ENCODE measurements around the gene CBX6. TPM values are rescaled to one million over a fixed set of nuclear protein-coding genes. Genes with fewer than 3 reads are reported as not detected.
A peak's percentile ranks its signal among the peaks of the same experiment; 100 is the strongest.

The CBX6 gene
- total RNA-seq (2011; cell fraction: chromatin; rRNA removed; ENCODE audit: low replicate concordance), result 20.8 and 48.0 TPM in 2 replicates
- 32.9 and 39.0 TPM in 2 replicates for total RNA-seq (2011; cell fraction: nucleolus; rRNA removed)
- total RNA-seq (2011; cell fraction: nucleoplasm; rRNA removed), result 29.8 and 36.5 TPM in 2 replicates
- 14.6 and 18.4 TPM in 2 replicates for total RNA-seq (2014; rRNA removed)
- total RNA-seq (2014; rRNA removed; fragmentation: Illumina TruSeq; extraction: Trizol), result 7.4 and 8.0 TPM in 2 replicates
- 10.7 and 11.2 TPM in 2 replicates for total RNA-seq (2015; rRNA removed; fragmentation: Illumina TruSeq; extraction: Trizol)
- 29.4 and 31.6 TPM in 2 replicates for total RNA-seq (2021)
- 3.3 TPM in 2 replicates for polyA plus RNA-seq (2011; rRNA removed)
- polyA plus RNA-seq (2011; cell fraction: cytosol; rRNA removed), result 2.4 and 7.2 TPM in 2 replicates
- polyA plus RNA-seq (2011; cell fraction: nucleus; rRNA removed), result 12.5 and 31.3 TPM in 2 replicates
- 6.6 and 8.2 TPM in 2 replicates for polyA plus RNA-seq (2012)
- 7.2 and 10.0 TPM in 2 replicates for polyA plus RNA-seq (2014; fragmentation: Illumina TruSeq; extraction: Trizol)
- 1 to 10 TPM in 1 of 2 experiments, under 1 TPM in 1; 0.75 to 1.2 TPM for polyA plus RNA-seq (2014; fragmentation: Nextera tagmentation; extraction: Ambion mirVana)
- 8.0 and 9.0 TPM in 2 replicates for polyA plus RNA-seq (2014; rRNA removed)
- polyA minus RNA-seq (2011; rRNA and poly(A)+ RNA removed), result 6.9 and 8.8 TPM in 2 replicates
- 12.9 and 18.3 TPM in 2 replicates for polyA minus RNA-seq (2011; cell fraction: cytosol; rRNA and poly(A)+ RNA removed)
- 24.7 and 27.6 TPM in 2 replicates for polyA minus RNA-seq (2011; cell fraction: nucleus; rRNA and poly(A)+ RNA removed)
- percentile 83 among the genes with signal in this experiment for Bru-seq, nascent RNA
- BruChase-seq, experiment 1, labeled RNA remaining after a 2-hour chase, result percentile 76 among the genes with signal in this experiment
- percentile 83 among the genes with signal in this experiment for BruChase-seq, experiment 2, labeled RNA remaining after a 6-hour chase
- long read RNA-seq, experiment 1, full-length matches to known transcripts, result 1 of 185 reads
- long read RNA-seq, experiment 1, partial matches to known transcripts, result 0 of 185 reads
- long read RNA-seq, experiment 1, other reads (novel, unspliced or antisense), result 184 of 185 reads
- long read RNA-seq, experiment 2, full-length matches to known transcripts, result 2 of 15 reads
- long read RNA-seq, experiment 2, partial matches to known transcripts, result 2 of 15 reads
- long read RNA-seq, experiment 2, other reads (novel, unspliced or antisense), result 11 of 15 reads
- long read RNA-seq, experiment 3, partial matches to known transcripts, result 0 of 58 reads
- long read RNA-seq, experiment 3, other reads (novel, unspliced or antisense), result 58 of 58 reads

DNA sequence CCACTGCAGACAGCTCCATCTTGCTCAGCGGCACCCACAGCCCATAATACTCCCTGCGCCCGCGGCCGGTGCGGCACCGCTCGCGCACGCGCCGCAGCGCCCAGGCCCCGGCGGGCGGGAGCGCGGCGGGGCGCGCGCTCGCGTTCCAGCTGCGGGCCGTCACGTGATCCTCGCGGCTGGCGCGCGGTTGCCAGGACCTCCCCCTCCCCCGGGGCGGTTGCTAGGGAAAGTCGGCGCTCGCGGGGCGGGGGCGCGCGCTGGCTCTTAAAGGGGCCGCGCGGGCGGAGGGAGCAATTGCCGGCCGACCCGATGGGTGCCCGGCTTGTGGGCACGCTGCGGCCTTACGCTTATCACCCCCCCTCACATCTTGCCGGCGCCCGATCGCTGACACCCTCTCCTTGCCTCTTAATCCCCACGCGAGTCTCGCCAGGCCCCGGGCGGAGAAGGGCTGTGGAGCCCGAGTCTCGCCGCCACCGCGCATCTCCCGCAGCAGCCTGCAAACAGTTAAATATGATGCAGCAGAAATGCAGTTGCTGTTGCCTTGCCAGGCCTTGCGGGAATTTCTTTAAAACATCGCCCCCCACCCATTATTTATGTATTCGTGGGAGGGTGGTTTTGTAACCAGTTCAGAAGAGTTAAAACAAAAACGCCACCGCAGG is at the start of gene CBX6:
CBX6 (minus strand) TSS at position 45 of the 659 bp plus-strand sequence; CDS start at position 19, 26 bp downstream.
- H3K36me3 ChIP-seq (ENCODE audit: control insufficient read depth, insufficient read depth, low read length), result peaks cover 27% of the 10 kb centered on the region; the same call in 2 of the 3 replicates
- BruUV-seq (replicated peaks), result no TSS peak
- DNase-seq (ENCODE audit: extremely low read depth in 1 of 4, low spot score in 3 of 4) (peak; percentile 92 to 95 (median 93)), ATAC-seq (peak; percentile 70), FAIRE-seq (peak; percentile 63)
- in situ Hi-C loops (cut with MboI), result no loop called here
- ChIA-PET POLR2A (interaction anchor here (0.6 to 1.0 kb wide), 2 partner anchors 29 to 94 kb away, joined by 3 read pairs; no protein-coding TSS in a partner anchor), CTCF (ENCODE audit: low intra/inter-chr PET ratio) (interaction anchor here (0.6 to 0.7 kb wide), 3 partner anchors 43 to 1184 kb away, joined by 3 to 4 read pairs (median 4); partner anchors contain the start of gene APOBEC3D)
- H4K20me1 ChIP-seq (replicated peaks; ENCODE audit: control insufficient read depth, insufficient read depth, low read length), result no peaks in the 10 kb centered on the region; the same call in 1 of the 2 replicates
- peak within 1 kb of the TSS; percentile 68 for H3K27ac ChIP-seq (ENCODE audit: extremely low read depth, low read depth, low read length)
- H3K9me3 ChIP-seq (replicated peaks; ENCODE audit: control insufficient read depth, insufficient read depth, low read depth, low read length), result no peaks in the 10 kb centered on the region
- peaks cover 29% of the 10 kb centered on the region for H3K79me2 ChIP-seq (ENCODE audit: control insufficient read depth, insufficient read depth, low read length)
- H3K4me3 ChIP-seq, result peak within 1 kb of the TSS; percentile 62
- peaks cover 0 to 5% of the 10 kb centered on the region in 2 experiments; a peak in 2 of 5 replicates for H3K27me3 ChIP-seq (ENCODE audit: control insufficient read depth in 2 of 2, insufficient read depth in 2 of 2, low read length in 2 of 2)
- WGBS (ENCODE audit: insufficient coverage, low coverage, missing lambda C conversion rate), result 1% methylated on average over 26 of the region's 73 CpGs
- H3K9ac ChIP-seq (ENCODE audit: insufficient read depth in 1 of 2, low read depth in 2 of 2, low read length in 2 of 2), result peak within 1 kb of the TSS; percentile 67 to 94
- H3K4me1 ChIP-seq (replicated peaks in 1 of 2; ENCODE audit: control insufficient read depth in 2 of 2, insufficient read depth in 2 of 2, low read length in 2 of 2), result peaks cover 13 to 27% of the 10 kb centered on the region in 2 experiments
- peak within 1 kb of the TSS; percentile 85 for H3K4me2 ChIP-seq (ENCODE audit: insufficient read depth, low read length)
- no peaks in the 10 kb centered on the region for H3K9me1 ChIP-seq (ENCODE audit: control insufficient read depth, insufficient read depth, low read length)
- H2AFZ ChIP-seq (ENCODE audit: low read depth, low read length), result peak within 1 kb of the TSS; percentile 96
- intact Hi-C loops (cut with micrococcal nuclease), result loop anchor here (5.0 to 10.0 kb wide), 3 partner anchors 52 to 140 kb away; partner anchors contain the start of gene APOBEC3C
- TF ChIP-seq SAP30 (IDR thresholded peaks at IDR 0.05; ENCODE audit: borderline replicate concordance, insufficient read depth, low read depth, low read length, poor library complexity, severe bottlenecking) (no peak), ZNF133 (CRISPR knock-in tag; IDR thresholded peaks at IDR 0.05) (no peak), ZNF143 (CRISPR knock-in tag; IDR thresholded peaks at IDR 0.05) (no peak), POLR2G (IDR thresholded peaks at IDR 0.05; ENCODE audit: low read depth, low read length) (peak; percentile 60; the same call in 1 of the 2 replicates), ZNF263 (CRISPR knock-in tag; IDR thresholded peaks at IDR 0.05; ENCODE audit: borderline replicate concordance) (no peak), ZNF695 (CRISPR knock-in tag; IDR thresholded peaks at IDR 0.05) (no peak), RBM15 (IDR thresholded peaks at IDR 0.05; ENCODE audit: insufficient read depth, low read length) (no peak), NKRF (IDR thresholded peaks at IDR 0.05; ENCODE audit: borderline replicate concordance) (no peak), MAFG (tag; conservative IDR thresholded peaks at IDR 0.05) (peak; percentile 83)
- TF ChIP-seq, protein P1, sequence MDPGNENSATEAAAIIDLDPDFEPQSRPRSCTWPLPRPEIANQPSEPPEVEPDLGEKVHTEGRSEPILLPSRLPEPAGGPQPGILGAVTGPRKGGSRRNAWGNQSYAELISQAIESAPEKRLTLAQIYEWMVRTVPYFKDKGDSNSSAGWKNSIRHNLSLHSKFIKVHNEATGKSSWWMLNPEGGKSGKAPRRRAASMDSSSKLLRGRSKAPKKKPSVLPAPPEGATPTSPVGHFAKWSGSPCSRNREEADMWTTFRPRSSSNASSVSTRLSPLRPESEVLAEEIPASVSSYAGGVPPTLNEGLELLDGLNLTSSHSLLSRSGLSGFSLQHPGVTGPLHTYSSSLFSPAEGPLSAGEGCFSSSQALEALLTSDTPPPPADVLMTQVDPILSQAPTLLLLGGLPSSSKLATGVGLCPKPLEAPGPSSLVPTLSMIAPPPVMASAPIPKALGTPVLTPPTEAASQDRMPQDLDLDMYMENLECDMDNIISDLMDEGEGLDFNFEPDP (CRISPR knock-in tag; IDR thresholded peaks at IDR 0.05), result no peak
- TF ChIP-seq, protein P2, sequence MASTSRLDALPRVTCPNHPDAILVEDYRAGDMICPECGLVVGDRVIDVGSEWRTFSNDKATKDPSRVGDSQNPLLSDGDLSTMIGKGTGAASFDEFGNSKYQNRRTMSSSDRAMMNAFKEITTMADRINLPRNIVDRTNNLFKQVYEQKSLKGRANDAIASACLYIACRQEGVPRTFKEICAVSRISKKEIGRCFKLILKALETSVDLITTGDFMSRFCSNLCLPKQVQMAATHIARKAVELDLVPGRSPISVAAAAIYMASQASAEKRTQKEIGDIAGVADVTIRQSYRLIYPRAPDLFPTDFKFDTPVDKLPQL (IDR thresholded peaks at IDR 0.05; ENCODE audit: extremely low read depth, insufficient read length), result no peak

All from K562 (cell line).